HG03565 (cell line): ENCODE measurements around the gene CD6.

ENCODE experiments used
- ATAC-seq: cut with Tn5 transposase; IDR thresholded peaks from one replicate; pipeline ENCODE4 v1.9.1; 2021; ENCODE audit warnings: mild to moderate bottlenecking, moderate library complexity; ENCODE audit not compliant: unreplicated experiment

CD6 gene, protein sequence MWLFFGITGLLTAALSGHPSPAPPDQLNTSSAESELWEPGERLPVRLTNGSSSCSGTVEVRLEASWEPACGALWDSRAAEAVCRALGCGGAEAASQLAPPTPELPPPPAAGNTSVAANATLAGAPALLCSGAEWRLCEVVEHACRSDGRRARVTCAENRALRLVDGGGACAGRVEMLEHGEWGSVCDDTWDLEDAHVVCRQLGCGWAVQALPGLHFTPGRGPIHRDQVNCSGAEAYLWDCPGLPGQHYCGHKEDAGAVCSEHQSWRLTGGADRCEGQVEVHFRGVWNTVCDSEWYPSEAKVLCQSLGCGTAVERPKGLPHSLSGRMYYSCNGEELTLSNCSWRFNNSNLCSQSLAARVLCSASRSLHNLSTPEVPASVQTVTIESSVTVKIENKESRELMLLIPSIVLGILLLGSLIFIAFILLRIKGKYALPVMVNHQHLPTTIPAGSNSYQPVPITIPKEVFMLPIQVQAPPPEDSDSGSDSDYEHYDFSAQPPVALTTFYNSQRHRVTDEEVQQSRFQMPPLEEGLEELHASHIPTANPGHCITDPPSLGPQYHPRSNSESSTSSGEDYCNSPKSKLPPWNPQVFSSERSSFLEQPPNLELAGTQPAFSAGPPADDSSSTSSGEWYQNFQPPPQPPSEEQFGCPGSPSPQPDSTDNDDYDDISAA

DNA sequence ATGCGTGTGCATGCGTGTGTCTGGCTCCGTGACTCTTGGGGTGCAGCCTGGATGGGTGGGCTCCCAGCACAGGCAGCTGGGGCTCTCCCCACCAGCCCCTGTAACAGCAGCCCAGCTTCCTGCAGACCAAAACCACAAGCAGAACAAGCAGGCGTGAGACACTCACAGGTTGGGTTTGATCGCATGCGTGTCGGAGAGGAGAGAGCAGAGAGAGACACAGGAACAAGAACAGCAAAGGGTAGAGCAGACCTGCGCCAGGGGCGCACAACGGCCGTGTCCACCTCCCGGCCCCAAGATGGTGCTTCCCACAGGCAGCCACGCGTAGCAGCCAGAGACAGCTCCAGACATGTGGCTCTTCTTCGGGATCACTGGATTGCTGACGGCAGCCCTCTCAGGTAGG, at the start of gene CD6:
Gene CD6, plus strand, starts transcription at position 161 of the 400 bp plus-strand sequence. Its CDS starts 186 bp downstream, at position 347.
- ATAC-seq: no peak

DNA sequence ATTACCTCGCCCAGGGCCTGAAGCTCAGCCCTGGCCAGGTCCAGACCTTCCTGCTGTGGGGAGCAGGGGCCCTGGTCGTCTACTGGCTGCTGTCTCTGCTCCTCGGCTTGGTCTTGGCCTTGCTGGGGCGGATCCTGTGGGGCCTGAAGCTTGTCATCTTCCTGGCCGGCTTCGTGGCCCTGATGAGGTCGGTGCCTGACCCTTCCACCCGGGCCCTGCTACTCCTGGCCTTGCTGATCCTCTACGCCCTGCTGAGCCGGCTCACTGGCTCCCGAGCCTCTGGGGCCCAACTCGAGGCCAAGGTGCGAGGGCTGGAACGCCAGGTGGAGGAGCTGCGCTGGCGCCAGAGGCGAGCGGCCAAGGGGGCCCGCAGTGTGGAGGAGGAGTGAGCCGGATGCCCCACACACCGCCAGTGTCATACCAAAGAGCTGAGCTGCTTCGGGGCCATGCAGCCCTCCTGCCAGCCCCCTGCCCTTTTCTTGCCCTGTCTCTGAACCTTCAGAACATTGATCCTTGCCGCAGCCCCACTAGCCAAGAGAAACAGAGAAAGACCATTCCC, 49.6 kb upstream of the CD6 start:
- no peak for ATAC-seq

DNA sequence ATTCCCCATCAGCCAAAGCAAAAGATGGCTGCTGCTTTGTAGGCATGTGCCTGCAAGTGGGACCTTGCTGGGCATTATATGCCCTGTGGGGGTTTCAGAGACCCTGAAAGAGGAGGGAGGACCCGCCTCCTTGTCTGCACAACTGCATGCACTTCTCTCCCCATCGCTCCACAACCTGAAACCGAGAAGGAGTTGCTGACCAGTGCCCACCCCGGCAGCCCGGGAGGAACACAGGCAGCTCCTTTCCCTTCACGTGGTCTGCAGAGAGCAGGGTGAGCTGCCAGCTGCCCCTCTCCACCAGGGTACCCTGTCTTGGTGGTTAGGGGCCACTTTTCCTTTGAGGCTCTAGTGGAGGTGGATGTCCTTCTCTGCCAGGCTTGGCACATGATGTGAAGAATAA, 48.6 kb upstream of the CD6 start:
- ATAC-seq: no peak

DNA sequence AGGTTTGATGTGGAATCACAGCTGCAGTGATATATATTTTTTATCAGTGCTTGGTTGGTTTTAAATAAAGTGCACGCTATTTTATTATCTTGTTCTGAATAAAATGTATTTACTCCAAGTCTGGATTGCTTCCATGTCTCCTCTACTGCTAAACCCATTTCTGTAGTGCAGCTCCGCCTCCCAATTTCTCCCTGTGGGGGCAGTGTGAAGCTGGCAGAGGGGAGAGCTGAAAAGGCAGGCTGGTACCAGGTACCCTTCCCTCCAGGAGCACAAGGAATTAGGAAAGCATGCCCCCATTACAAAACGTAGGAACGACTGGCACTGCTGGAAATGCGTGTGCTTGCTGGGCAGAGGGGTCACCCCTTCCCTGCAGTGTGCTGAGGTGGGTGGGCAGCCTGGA, 48.2 kb upstream of the CD6 start:
- ATAC-seq: no peak

- ATAC-seq: no peak
Measured at GRCh38 chr11:60923800-60924109, 47.7 kb upstream of the CD6 start.

- no peak for ATAC-seq
Measured at GRCh38 chr11:60924110-60924905, 47.2 kb upstream of the CD6 start, which contains the start of gene TMEM132A. TSS of gene TMEM132A (plus strand) at chr11:60924460. CDS start at chr11:60924634, 174 bp downstream.

- ATAC-seq: no peak
Measured at GRCh38 chr11:60924906-60925853, 46.3 kb upstream of the CD6 start.

- no peak for ATAC-seq
Measured at GRCh38 chr11:60925868-60926267, 45.6 kb upstream of the CD6 start.

- ATAC-seq: no peak
Measured at GRCh38 chr11:60926500-60926899, 45.0 kb upstream of the CD6 start.

GRCh38 chr11:60927061-60927592, 44.4 kb upstream of the CD6 start:
- ATAC-seq: no peak

- ATAC-seq: no peak
Measured at GRCh38 chr11:60927600-60927999, 43.9 kb upstream of the CD6 start.

DNA sequence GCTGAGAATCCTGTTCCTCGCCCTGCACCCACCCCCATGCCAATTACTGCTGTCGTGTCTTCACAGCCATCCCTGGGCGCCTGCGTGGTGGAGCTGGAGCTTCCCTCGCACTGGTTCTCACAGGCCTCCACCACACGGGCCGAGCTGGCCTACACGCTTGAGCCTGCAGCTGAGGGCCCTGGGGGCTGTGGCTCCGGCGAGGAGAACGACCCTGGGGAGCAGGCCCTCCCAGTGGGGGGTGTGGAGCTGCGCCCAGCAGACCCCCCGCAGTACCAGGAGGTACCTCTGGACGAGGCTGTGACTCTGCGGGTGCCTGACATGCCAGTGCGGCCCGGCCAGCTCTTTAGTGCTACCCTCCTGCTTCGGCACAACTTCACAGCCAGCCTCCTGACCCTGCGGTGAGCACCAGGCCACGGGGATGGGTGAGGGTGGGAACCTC, 42.9 kb upstream of the CD6 start:
- no peak for ATAC-seq

DNA sequence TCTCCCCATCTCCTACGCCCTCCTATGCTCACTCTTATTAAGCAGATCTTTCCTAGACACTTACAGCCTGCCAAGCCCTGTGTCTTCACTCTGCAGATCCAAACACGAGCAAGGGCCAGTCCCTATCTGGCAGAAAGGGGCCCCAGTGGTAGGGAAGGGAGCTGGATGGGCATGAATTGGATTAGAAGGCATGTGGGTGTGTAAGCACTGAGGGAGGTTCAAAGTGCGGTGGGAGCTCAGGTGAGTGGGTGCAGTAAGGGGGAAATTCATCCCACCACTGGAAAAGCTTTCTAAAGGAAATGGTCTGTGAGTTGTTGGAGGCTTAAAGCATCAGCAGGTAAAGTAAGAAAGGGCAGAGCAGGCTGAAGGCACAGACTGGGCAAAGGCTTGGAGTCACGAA, 41.7 kb upstream of the CD6 start:
- ATAC-seq: no peak

DNA sequence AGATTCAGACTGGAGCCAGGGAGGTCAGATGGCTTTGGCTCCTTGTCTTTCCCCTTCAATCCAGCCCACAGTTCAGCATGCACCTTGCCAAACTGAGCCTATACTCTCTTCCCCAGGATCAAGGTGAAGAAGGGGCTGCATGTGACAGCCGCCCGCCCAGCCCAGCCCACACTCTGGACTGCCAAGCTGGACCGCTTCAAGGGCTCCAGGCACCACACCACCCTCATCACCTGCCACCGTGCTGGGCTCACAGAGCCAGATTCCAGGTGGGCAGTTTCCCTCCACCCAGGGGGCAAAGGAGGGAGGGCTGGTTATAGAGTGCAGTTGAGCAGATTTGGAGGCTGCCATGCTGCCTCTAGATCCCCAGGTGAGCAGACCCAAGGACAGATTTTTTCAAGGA, 41.1 kb upstream of the CD6 start:
- no peak for ATAC-seq

GRCh38 chr11:60931917-60932316, 39.6 kb upstream of the CD6 start:
- ATAC-seq: no peak

DNA sequence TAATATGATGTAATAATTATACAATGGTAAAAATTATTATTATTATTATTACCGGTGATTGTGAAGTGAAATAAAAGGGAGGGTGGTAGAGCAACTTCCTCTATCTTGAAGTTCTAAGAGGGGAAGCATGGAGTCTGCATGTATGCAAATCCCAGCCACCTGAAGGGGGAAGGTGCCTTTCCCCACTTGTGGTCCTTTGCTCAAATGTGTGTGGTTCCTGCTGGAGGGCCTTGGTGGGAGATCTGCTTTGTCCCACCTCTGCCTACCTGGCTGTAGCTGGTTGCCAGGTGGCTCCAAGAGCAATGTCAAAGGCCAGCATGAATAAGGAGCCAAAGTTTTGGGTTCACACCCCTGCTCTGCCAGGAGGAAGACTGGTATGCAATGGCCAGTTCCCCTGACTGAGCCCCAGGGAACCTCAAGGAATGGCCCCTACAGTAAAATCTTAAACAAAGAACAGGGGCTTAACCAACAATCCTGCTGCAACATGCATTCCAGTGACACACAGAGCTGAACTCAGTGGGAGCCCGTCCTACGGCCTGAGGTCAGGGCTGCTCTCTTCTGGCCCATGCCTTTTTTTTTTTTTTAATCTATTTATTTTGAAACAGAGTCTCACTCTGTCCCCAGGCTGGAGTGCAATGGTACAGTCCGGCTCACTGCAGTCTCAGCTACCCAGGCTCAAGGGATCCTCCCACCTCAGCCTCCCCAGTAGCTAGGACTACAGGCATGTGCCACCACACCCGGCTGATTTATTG, 38.7 kb upstream of the CD6 start:
- no peak for ATAC-seq

DNA sequence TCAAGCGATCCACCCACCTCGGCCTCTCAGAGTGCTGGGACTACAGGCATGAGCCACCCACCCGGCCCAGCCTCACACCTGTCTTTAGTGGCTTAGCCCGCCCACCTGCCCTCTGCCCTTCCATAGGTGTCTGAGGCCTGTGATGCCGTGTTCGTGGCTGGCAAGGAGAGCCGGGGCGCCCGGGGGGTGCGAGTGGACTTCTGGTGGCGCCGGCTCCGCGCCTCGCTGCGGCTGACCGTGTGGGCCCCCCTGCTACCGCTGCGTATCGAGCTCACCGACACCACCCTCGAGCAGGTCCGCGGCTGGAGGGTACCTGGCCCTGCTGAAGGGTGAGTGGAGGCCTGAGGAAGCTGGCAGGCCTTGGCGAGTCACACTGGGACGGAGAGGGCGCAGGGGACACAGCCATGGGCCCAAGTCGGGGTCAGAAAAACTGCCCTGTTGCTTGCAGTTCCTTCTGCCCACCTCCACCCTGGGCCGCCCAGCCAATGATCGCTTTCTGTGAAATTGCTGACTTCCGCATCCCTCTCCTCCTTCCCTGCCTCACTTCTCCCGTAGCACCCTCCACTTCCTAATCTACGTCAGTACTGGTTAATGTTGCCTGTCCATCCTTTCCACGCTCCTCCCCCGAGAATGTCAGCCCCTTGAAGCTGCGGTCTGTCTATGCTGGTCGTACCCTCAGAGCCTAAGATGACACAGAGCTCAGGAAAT, 37.9 kb upstream of the CD6 start:
- ATAC-seq: no peak

- no peak for ATAC-seq
Measured at GRCh38 chr11:60934124-60934789, 37.2 kb upstream of the CD6 start.
